Skeletal muscle satellite cell (primary cell): Measurements from ENCODE around the gene HOXC12. TPM values are rescaled to one million over a fixed set of nuclear protein-coding genes. Genes with fewer than 3 reads are reported as not detected.

Experiments used
- H3K27me3 ChIP-seq: 2 replicates; pipeline ENCODE4 v1.7.0; 2013; ENCODE audit warnings: low read length; ENCODE audit not compliant: control insufficient read depth, insufficient read depth
- H3K36me3 ChIP-seq: 2 replicates; pipeline ENCODE4 v1.7.0; 2013; ENCODE audit warnings: mild to moderate bottlenecking, control low read depth, low read length; ENCODE audit not compliant: insufficient read depth
- H3K4me1 ChIP-seq: 2 replicates; pipeline ENCODE4 v1.7.0; 2013; ENCODE audit warnings: low read length; ENCODE audit not compliant: control insufficient read depth, insufficient read depth
- H3K4me2 ChIP-seq: 2 replicates; pipeline ENCODE4 v1.7.0; 2013; ENCODE audit warnings: mild to moderate bottlenecking, low read length
- H3K4me3 ChIP-seq: 2 replicates; pipeline ENCODE4 v1.7.0; 2013; ENCODE audit warnings: low read length
- H3K9ac ChIP-seq: 2 replicates; pipeline ENCODE4 v1.7.0; 2013; ENCODE audit warnings: mild to moderate bottlenecking, low read depth, low read length, moderate library complexity
- H3K9me3 ChIP-seq: replicated peaks from 2 replicates; pipeline ENCODE4 v1.7.0; 2013; ENCODE audit warnings: mild to moderate bottlenecking, control low read depth, low read length
- total RNA-seq: library from RNA; depleted of rRNA; stranded (reverse); fragments of >200 nt; gene quantifications from 2 replicates; pipeline ENCODE4 v1.2.3, GENCODE V29; 2012; rRNA removed

The HOXC12 gene
- total RNA-seq = not detected in 2 replicates

- Histone ChIP-seq H3K4me1 (peaks cover 13% of the 10 kb centered on the region), H3K9ac (peak within 1 kb of the TSS; percentile 80), H3K27me3 (peaks cover 18% of the 10 kb centered on the region), H3K9me3 (no peaks in the 10 kb centered on the region), H3K4me2 (peak within 1 kb of the TSS; percentile 96), H3K4me3 (peak within 1 kb of the TSS; percentile 83), H3K36me3 (no peaks in the 10 kb centered on the region)
Measured at GRCh38 chr12:53954694-53955035, at the start of gene HOXC12. TSS of gene HOXC12 (plus strand) at chr12:53954903. CDS start at chr12:53954930, 27 bp downstream.

GRCh38 chr12:53907103-53907502, 47.6 kb upstream of the HOXC12 start:
- H3K27me3 ChIP-seq = peaks cover 27% of the 10 kb centered on the region
- no peaks in the 10 kb centered on the region for H3K36me3 ChIP-seq
- no peak overlapping the region for H3K4me3 ChIP-seq
- H3K9ac ChIP-seq = no peak overlapping the region
- no peak overlapping the region for H3K4me2 ChIP-seq
- no peaks in the 10 kb centered on the region for H3K4me1 ChIP-seq
- no peaks in the 10 kb centered on the region for H3K9me3 ChIP-seq

- Histone ChIP-seq H3K4me1 (no peaks in the 10 kb centered on the region), H3K4me3 (no peak overlapping the region), H3K27me3 (peaks cover 21% of the 10 kb centered on the region), H3K9me3 (no peaks in the 10 kb centered on the region), H3K36me3 (no peaks in the 10 kb centered on the region), H3K9ac (no peak overlapping the region), H3K4me2 (no peak overlapping the region)
Measured at GRCh38 chr12:53916788-53917655, 37.7 kb upstream of the HOXC12 start.

- peaks cover 66% of the 10 kb centered on the region for H3K27me3 ChIP-seq
- H3K4me2 ChIP-seq = no peak overlapping the region
- H3K9ac ChIP-seq = no peak overlapping the region
- no peak overlapping the region for H3K4me3 ChIP-seq
- peaks cover 3% of the 10 kb centered on the region for H3K4me1 ChIP-seq
- H3K36me3 ChIP-seq = no peaks in the 10 kb centered on the region
- no peaks in the 10 kb centered on the region for H3K9me3 ChIP-seq
Measured at GRCh38 chr12:53924521-53925405, 29.9 kb upstream of the HOXC12 start.

GRCh38 chr12:53927220-53928029, 27.3 kb upstream of the HOXC12 start:
- Histone ChIP-seq H3K4me2 (peak overlapping the region; percentile 73), H3K4me1 (peaks cover 3% of the 10 kb centered on the region), H3K4me3 (peak overlapping the region; percentile 58), H3K9ac (peak overlapping the region; percentile 30), H3K27me3 (peaks cover 77% of the 10 kb centered on the region), H3K9me3 (no peaks in the 10 kb centered on the region), H3K36me3 (no peaks in the 10 kb centered on the region)

- Histone ChIP-seq H3K9ac (peak overlapping the region; percentile 30), H3K27me3 (peaks cover 75% of the 10 kb centered on the region), H3K4me1 (peaks cover 3% of the 10 kb centered on the region), H3K36me3 (no peaks in the 10 kb centered on the region), H3K4me3 (peak overlapping the region; percentile 58), H3K4me2 (peak overlapping the region; percentile 73), H3K9me3 (no peaks in the 10 kb centered on the region)
Measured at GRCh38 chr12:53928054-53928835, 26.5 kb upstream of the HOXC12 start.

GRCh38 chr12:53929527-53929926, 25.2 kb upstream of the HOXC12 start:
- no peak overlapping the region for H3K9ac ChIP-seq
- peaks cover 3% of the 10 kb centered on the region for H3K4me1 ChIP-seq
- H3K27me3 ChIP-seq = peaks cover 65% of the 10 kb centered on the region
- H3K9me3 ChIP-seq = no peaks in the 10 kb centered on the region
- H3K36me3 ChIP-seq = no peaks in the 10 kb centered on the region
- H3K4me3 ChIP-seq = no peak overlapping the region
- no peak overlapping the region for H3K4me2 ChIP-seq

GRCh38 chr12:53930591-53931255, 24.0 kb upstream of the HOXC12 start:
- peaks cover 65% of the 10 kb centered on the region for H3K27me3 ChIP-seq
- peaks cover 3% of the 10 kb centered on the region for H3K4me1 ChIP-seq
- H3K4me3 ChIP-seq = peak overlapping the region; percentile 44
- H3K4me2 ChIP-seq = peak overlapping the region; percentile 73
- H3K9me3 ChIP-seq = no peaks in the 10 kb centered on the region
- no peak overlapping the region for H3K9ac ChIP-seq
- H3K36me3 ChIP-seq = no peaks in the 10 kb centered on the region

- peaks cover 3% of the 10 kb centered on the region for H3K4me1 ChIP-seq
- H3K36me3 ChIP-seq = no peaks in the 10 kb centered on the region
- H3K4me3 ChIP-seq = no peak overlapping the region
- H3K27me3 ChIP-seq = peaks cover 57% of the 10 kb centered on the region
- H3K4me2 ChIP-seq = no peak overlapping the region
- H3K9me3 ChIP-seq = no peaks in the 10 kb centered on the region
- H3K9ac ChIP-seq = no peak overlapping the region
Measured at GRCh38 chr12:53931844-53932581, 22.7 kb upstream of the HOXC12 start.

GRCh38 chr12:53932915-53933314, 21.8 kb upstream of the HOXC12 start:
- Histone ChIP-seq H3K36me3 (no peaks in the 10 kb centered on the region), H3K9me3 (no peaks in the 10 kb centered on the region), H3K4me1 (peaks cover 6% of the 10 kb centered on the region)

More at GRCh38 chr12:53932915-53933314, 21.8 kb upstream of the HOXC12 start:
- Histone ChIP-seq H3K27me3 (peaks cover 53% of the 10 kb centered on the region), H3K4me2 (no peak overlapping the region), H3K4me3 (no peak overlapping the region), H3K9ac (no peak overlapping the region)
